Activated CD8-positive, alpha-beta memory T cell treated with anti-CD3 and anti-CD28 coated beads, Interleukin-2, amount 10 ng/mL, durations not matched to agents 7 days and 5 days (primary cell): Measurements from ENCODE around the gene ZNF609. TPM values are rescaled to one million over a fixed set of nuclear protein-coding genes. Genes with fewer than 3 reads are reported as not detected.

Experiments used
- ATAC-seq: fragments of 150-1000 bp; cut with Tn5 transposase; one replicate; pipeline ENCODE4 v1.10.0; 2021; ENCODE audit warnings: moderate library complexity
- CTCF ChIA-PET: fragments of 350-600 bp; sonication (Branson Sonifier 250); formaldehyde crosslinking; loops from one replicate; lab custom pipeline; 2021; ENCODE audit warnings: antibody characterized with exemption; lab: Charles Lee
- DNase-seq: peaks from one replicate; pipeline ENCODE4 v3.0.0-alpha.2; 2020
- H3K27ac Mint-ChIP-seq: one replicate; pipeline ENCODE4 v1.8.0; 2021; ENCODE audit warnings: mild to moderate bottlenecking, mixed read lengths
- H3K27me3 Mint-ChIP-seq: one replicate; pipeline ENCODE4 v1.8.0; 2021; ENCODE audit warnings: mixed read lengths
- H3K36me3 Mint-ChIP-seq: one replicate; pipeline ENCODE4 v1.8.0; 2021; ENCODE audit warnings: mild to moderate bottlenecking, mixed read lengths
- H3K4me1 Mint-ChIP-seq: one replicate; pipeline ENCODE4 v1.8.0; 2021; ENCODE audit warnings: mixed read lengths
- H3K4me3 Mint-ChIP-seq: one replicate; pipeline ENCODE4 v1.8.0; 2021; ENCODE audit warnings: mild to moderate bottlenecking, moderate library complexity, mixed read lengths
- H3K9me3 Mint-ChIP-seq: one replicate; pipeline ENCODE4 v1.8.0; 2022; ENCODE audit warnings: low read depth, mixed read lengths
- total RNA-seq, 2 experiments: library from RNA; stranded (reverse); gene quantifications; one replicate each; pipeline ENCODE4 v1.2.3, GENCODE V29; 2021

The ZNF609 gene
- total RNA-seq, 2 experiments from 2014 or later = 36.8 to 47.5 TPM

DNA sequence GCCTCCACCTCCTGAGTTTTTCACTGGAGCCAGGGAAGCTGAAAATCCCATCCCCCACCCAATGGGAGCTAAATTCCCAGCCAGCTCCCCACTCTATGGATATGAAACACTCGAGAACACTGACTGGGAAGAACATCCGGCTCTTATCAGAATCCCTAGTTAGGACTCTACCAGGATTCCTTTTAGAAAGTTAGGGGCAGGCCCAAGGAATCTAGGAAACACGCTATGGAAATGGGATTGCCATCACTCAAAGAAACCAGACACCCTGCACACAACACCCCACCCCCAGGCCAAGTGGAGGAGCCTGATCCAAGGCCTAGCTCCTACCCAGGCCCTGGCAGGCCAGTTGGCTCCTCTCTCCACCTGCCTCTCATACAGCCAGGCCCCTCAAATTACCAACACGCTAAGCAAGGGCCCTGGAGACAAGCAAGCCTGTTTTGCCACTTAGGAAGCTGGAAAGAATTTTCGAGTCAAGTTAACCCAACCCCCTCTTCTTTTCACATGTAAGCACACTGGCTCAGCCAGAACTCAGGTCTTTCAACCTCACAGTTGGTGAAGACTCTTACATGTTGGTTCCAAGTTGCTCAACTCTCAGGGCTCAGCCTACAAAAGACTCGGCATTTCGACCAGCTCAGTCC lies 239.5 kb downstream of the ZNF609 start:
- Mint-ChIP-seq H3K27me3 (no peaks in the 10 kb centered on the region), H3K27ac (no peak overlapping the region), H3K36me3 (peaks cover 8% of the 10 kb centered on the region), H3K4me1 (peaks cover 57% of the 10 kb centered on the region), H3K4me3 (no peak overlapping the region), H3K9me3 (no peaks in the 10 kb centered on the region)
- ATAC-seq = no peak
- DNase-seq = no peak
- CTCF ChIA-PET = interaction anchor here (0.8 kb wide), 1 partner anchor 28 kb away, joined by 5 read pairs; no protein-coding TSS in a partner anchor

DNA sequence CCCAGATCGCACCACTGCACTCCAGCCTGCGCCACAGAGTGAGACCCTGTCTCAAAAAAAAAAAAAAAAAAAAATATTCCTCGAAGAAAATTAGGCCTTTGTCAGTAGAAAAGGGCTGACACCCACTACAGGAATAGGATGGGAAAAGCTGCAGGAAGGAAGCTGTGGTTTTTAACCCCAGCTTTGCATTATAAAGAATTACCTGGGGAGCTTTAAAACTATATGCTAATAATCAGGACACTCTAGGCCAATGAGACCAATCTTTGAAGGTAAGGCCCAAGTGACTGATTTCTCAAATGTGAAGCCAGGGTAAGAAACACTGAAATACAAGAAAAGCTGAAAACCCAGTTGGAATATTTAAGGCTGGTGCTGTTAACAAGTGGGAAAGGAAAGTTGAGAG lies 240.7 kb downstream of the ZNF609 start:
- Mint-ChIP-seq H3K36me3 (peaks cover 8% of the 10 kb centered on the region), H3K4me3 (peak overlapping the region; percentile 78), H3K27me3 (no peaks in the 10 kb centered on the region), H3K4me1 (peaks cover 57% of the 10 kb centered on the region), H3K27ac (peak overlapping the region; percentile 16), H3K9me3 (no peaks in the 10 kb centered on the region)
- no peak for ATAC-seq
- no peak for DNase-seq
- CTCF ChIA-PET = interaction anchor here (0.7 to 1.3 kb wide), 4 partner anchors 13 to 491 kb away, joined by 3 to 5 read pairs (median 3); no protein-coding TSS in a partner anchor

DNA sequence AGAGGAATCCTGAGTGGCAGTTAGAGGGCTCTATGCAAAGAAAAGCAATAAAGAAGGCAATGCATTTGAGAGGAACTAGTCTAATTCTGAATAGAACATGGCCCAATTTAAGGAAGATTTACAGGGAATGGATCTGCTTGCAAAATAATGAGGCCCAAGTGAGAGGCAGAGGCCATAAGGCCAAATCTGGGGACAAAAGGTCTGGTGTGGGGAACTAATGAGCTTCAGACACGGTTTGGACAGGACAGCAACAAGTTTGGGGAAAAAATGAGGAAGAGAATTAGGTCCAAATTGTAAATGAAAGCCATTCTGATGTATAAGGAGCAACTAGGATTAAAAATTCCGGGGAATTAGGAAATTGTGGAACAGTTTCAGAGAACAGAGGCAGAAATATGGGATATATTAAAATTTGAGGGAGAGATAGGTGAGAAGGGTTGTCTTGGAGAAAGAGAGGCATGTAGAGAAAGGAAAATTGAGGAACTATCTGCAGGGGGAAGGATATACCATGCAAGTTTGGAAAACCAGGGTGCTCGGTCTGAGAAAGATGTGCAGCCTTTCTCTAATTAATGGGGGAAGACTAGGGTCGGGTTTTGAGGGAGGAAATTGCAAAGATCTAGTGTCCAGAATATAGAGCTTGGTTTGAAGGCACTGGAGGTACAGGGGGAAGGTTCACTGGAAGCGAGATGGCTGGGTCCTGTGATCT lies 241.3 kb downstream of the ZNF609 start:
- H3K4me1 Mint-ChIP-seq = peaks cover 57% of the 10 kb centered on the region
- ATAC-seq (no peak), DNase-seq (no peak)
- peak overlapping the region; percentile 57 for H3K27ac Mint-ChIP-seq
- H3K27me3 Mint-ChIP-seq = no peaks in the 10 kb centered on the region
- H3K4me3 Mint-ChIP-seq = peak overlapping the region; percentile 78
- peaks cover 8% of the 10 kb centered on the region for H3K36me3 Mint-ChIP-seq
- H3K9me3 Mint-ChIP-seq = no peaks in the 10 kb centered on the region
- CTCF ChIA-PET = interaction anchor here (0.7 to 1.3 kb wide), 4 partner anchors 13 to 491 kb away, joined by 3 to 5 read pairs (median 3); no protein-coding TSS in a partner anchor

DNA sequence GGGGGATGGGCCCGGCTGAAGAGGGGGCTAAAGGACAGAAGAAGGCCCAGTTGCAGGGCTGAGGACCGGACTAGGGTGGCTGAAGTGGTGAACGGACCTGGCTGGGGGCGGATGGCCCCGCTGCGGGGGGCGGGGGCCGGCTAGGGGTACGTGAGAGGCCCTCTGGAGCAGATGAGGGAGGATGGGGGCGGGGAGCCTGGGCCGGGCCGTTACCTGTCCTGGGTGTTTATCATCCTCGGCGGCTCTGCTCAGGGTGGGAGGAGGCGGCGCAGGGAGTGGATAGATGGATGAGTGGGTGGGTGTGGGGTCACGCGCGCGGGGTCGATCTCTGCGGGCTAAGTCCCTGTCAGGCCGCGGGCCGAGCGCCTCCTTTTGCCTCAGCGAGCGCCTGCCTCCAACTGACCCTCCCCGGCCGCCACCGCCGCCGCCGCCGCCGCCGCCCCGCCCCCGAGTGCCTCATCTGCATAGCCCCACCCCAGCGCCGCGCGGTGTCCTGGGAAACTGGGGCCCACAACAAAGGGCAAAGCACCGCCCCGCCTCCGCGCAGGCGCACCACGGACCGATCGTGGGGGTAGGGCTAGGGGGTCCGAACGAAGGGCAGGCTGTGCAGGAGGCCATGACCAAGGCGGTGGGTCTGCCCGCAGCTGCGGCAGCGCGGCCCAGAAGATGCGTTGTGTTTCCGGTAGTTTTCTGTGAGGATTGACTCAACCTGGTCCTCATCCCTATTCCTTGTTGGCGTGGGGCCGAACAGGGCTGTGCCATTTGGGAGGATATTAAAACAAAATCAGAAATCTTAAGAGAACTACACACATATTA lies 242.6 kb downstream of the ZNF609 start:
- CTCF ChIA-PET = interaction anchor here (1.4 kb wide), 1 partner anchor 16 kb away, joined by 3 read pairs; no protein-coding TSS in a partner anchor
- peak; percentile 96 for ATAC-seq
- H3K4me1 Mint-ChIP-seq = peaks cover 52% of the 10 kb centered on the region

DNA sequence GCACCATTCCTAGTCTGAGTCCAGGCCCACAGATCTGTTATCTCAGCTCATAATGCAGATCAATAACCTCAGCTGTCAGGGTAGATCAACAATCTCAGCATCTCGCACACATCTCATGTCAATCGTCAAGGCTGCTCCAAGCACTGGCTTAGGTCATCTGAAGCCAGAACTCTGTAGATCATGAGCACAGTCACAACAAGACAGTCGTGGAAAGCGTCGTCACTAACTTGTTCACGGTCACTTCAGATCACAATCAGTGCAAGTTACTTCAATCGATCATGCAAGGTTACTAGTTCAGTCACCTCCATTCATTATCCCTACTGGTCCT lies 243.2 kb downstream of the ZNF609 start:
- Mint-ChIP-seq H3K27me3 (no peaks in the 10 kb centered on the region), H3K4me1 (peaks cover 46% of the 10 kb centered on the region), H3K27ac (peak overlapping the region; percentile 57), H3K36me3 (peaks cover 8% of the 10 kb centered on the region), H3K9me3 (no peaks in the 10 kb centered on the region), H3K4me3 (peak overlapping the region; percentile 78)
- CTCF ChIA-PET = interaction anchor here (1.4 kb wide), 1 partner anchor 17 kb away, joined by 3 read pairs; no protein-coding TSS in a partner anchor
- ATAC-seq (no peak), DNase-seq (no peak)

More for the DNA sequence above, 242.6 kb downstream of the ZNF609 start:
- peak; percentile 97 for DNase-seq
- Mint-ChIP-seq H3K4me3 (peak overlapping the region; percentile 78), H3K9me3 (no peaks in the 10 kb centered on the region), H3K27ac (peak overlapping the region; percentile 57), H3K27me3 (no peaks in the 10 kb centered on the region), H3K36me3 (peaks cover 8% of the 10 kb centered on the region)

DNA sequence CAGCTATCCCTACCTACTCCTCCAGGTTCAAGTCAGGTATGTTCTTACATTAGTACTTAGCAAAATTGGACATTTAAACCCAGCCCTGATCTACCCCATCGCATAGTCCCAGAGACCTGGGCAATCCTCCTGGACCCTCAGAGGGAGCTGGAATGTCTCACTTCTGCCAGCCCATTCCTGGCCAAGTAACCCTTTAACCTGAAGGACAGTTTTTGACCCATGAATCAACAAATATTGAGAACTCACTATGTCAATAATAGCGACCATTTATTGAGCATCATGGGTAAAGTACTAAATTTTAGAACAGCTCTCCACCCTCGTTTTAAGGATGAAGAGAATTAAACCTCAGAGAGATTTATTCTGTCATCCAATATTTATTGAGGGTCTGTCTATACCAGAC lies 244.6 kb downstream of the ZNF609 start:
- no peak for ATAC-seq
- no peak for DNase-seq
- Mint-ChIP-seq H3K4me3 (no peak overlapping the region), H3K9me3 (no peaks in the 10 kb centered on the region), H3K4me1 (peaks cover 34% of the 10 kb centered on the region), H3K27me3 (no peaks in the 10 kb centered on the region), H3K36me3 (peaks cover 8% of the 10 kb centered on the region), H3K27ac (no peak overlapping the region)
- CTCF ChIA-PET = interaction anchor here (0.6 to 1.5 kb wide), 5 partner anchors 15 to 76 kb away, joined by 3 to 5 read pairs (median 4); no protein-coding TSS in a partner anchor

DNA sequence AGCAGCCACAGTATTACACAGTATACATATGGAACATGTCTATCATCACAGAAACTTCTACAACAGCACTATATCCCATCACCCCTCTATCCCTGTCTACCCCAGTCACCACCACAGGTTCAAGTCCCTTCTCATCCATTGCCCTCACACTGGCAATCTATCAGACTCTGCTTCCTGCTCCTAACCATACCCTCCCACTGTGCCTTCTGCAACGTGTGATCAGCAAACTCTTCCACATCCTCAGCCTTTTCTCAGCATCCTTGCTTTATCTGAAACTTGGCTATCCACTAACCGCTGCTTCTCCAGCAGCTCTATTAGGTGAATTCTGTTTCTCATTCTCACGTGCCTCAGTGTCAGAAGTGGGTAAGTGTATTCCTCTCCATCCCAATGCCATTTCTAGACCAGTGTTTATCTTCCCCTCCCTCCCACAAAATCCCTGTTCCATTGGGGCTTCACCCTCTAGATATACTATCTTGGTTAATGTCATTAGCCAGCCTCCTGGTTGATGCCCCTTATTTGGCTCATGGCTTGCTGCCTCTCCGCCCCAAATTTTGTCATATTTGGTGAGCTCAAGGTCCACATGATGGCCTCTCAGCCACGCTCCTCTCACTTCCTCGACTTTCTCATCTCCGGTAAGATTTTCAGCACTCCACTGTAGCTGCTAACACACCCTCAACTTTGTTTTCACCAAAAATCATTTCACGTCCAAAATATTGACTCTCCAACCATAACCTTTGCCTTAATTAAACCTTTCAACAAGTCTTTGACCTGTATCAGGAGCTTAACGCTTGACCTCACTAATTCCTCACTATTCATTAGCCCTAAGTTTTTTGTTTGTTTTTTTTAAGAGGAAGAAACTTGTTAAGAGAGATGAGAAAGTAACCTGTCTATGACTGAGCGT lies 245.9 kb downstream of the ZNF609 start:
- Mint-ChIP-seq H3K27ac (no peak overlapping the region), H3K4me3 (no peak overlapping the region), H3K27me3 (no peaks in the 10 kb centered on the region), H3K9me3 (no peaks in the 10 kb centered on the region), H3K36me3 (no peaks in the 10 kb centered on the region), H3K4me1 (peaks cover 22% of the 10 kb centered on the region)
- no peak for DNase-seq
- ATAC-seq = no peak
- CTCF ChIA-PET = interaction anchor here (1.0 to 1.5 kb wide), 3 partner anchors 14 to 22 kb away, joined by 3 to 5 read pairs (median 4); no protein-coding TSS in a partner anchor

DNA sequence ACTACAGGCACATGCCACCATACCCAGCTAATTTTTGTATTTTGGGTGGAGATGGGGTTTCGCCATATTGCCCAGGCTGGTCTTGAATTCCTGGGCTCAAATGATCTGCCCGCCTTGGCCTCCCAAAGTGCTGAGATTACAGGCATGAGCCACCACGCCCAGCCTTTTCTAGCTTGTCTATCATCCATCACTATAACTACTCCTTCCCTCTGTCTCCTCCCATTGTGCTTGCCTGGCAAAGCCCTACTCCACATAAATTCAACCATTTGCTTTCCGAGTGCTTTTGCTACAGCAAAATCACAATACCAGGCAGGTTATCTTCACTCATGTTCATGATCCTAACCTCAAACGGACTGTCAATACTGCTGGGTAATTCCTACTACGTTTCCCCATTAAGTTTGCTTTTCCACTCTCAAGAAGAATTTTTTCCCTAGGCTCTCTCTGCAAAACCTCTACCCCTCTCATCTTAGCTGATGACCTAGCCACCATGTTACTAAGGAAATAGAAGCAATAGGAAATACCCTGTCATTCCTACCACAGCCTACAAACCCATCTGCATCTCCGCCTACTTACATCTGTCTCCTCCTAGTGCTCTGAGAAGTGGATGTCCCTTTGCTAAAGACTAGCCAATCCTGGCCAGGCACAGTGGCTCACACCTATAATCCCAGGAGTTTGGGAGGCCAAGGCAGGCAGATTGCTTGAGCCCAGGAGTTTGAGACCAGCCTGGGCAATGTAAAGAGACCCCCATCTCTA lies 250.5 kb downstream of the ZNF609 start:
- ATAC-seq (no peak), DNase-seq (no peak)
- Mint-ChIP-seq H3K36me3 (no peaks in the 10 kb centered on the region), H3K4me3 (no peak overlapping the region), H3K9me3 (no peaks in the 10 kb centered on the region), H3K27me3 (no peaks in the 10 kb centered on the region), H3K4me1 (no peaks in the 10 kb centered on the region), H3K27ac (no peak overlapping the region)
- CTCF ChIA-PET = interaction anchor here (0.7 kb wide), 1 partner anchor 145 kb away, joined by 4 read pairs; no protein-coding TSS in a partner anchor

DNA sequence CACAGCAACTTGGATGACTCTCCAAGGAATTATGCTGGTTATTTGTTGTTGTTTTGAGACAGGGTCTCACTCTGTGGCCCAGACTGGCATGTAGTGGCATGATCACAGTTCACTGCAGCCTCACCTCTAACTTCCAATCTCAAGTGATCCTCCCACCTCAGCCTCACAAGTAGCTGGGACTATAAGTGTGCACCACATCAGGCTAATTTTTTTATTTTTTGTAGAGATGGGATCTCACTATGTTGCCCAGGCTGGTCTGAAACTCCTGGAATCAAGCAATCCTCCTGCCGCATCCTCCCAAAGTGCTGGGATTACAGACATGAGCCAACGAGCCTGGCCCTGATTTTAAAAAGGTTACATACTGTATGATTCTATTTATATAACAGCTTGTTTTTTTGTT lies 252.0 kb downstream of the ZNF609 start:
- Mint-ChIP-seq H3K27me3 (no peaks in the 10 kb centered on the region), H3K36me3 (no peaks in the 10 kb centered on the region), H3K4me1 (no peaks in the 10 kb centered on the region), H3K9me3 (no peaks in the 10 kb centered on the region), H3K27ac (no peak overlapping the region), H3K4me3 (no peak overlapping the region)
- no peak for ATAC-seq
- no peak for DNase-seq
- CTCF ChIA-PET = interaction anchor here (0.7 kb wide), 1 partner anchor 16 kb away, joined by 3 read pairs; no protein-coding TSS in a partner anchor

DNA sequence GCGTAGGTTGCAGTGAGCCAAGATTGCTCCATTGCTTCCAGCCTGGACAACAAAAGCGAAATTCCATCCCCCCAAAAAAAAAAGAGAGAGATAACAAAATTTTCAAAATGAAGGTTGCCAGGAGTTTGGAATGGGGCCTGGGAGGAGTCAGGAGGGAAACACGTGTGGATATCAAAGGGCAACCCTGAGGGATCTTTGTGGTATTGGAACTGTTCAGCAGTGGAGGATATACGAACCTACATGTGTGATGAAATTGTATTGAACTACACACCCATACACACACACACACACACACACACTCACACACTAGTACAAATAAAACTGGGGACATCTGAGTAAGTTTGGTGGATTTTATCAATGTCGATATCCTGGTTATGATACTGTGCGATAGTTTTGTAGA lies 253.2 kb downstream of the ZNF609 start:
- Mint-ChIP-seq H3K4me3 (no peak overlapping the region), H3K36me3 (no peaks in the 10 kb centered on the region), H3K4me1 (no peaks in the 10 kb centered on the region), H3K27me3 (no peaks in the 10 kb centered on the region), H3K27ac (no peak overlapping the region), H3K9me3 (no peaks in the 10 kb centered on the region)
- no peak for ATAC-seq
- CTCF ChIA-PET = no interaction called here
- no peak for DNase-seq

DNA sequence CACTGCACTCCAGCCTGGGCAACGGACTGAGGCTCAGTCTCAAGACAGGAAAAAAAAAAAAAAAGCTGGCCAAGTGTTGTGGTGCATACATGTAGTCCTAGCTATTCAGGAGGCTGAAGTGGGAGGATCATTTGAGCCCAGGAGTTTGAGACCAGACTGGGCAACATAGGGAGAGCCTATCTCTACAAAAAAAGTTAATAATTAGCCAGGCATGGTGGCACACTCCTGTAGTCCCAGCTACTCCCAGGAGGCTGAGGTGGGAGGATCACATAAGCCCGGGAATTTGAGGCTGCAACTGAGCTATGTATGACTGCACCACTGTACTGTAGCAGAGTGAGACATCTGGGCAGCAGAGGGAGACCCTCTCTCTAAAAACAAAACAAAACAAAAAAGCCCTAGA lies 256.1 kb downstream of the ZNF609 start:
- Mint-ChIP-seq H3K9me3 (no peaks in the 10 kb centered on the region), H3K4me1 (no peaks in the 10 kb centered on the region), H3K4me3 (no peak overlapping the region), H3K27me3 (no peaks in the 10 kb centered on the region), H3K36me3 (no peaks in the 10 kb centered on the region), H3K27ac (no peak overlapping the region)
- no peak for ATAC-seq
- CTCF ChIA-PET = interaction anchor here (0.7 to 5.3 kb wide), 4 partner anchors 11 to 567 kb away, joined by 3 to 23 read pairs (median 4); no protein-coding TSS in a partner anchor
- no peak for DNase-seq

DNA sequence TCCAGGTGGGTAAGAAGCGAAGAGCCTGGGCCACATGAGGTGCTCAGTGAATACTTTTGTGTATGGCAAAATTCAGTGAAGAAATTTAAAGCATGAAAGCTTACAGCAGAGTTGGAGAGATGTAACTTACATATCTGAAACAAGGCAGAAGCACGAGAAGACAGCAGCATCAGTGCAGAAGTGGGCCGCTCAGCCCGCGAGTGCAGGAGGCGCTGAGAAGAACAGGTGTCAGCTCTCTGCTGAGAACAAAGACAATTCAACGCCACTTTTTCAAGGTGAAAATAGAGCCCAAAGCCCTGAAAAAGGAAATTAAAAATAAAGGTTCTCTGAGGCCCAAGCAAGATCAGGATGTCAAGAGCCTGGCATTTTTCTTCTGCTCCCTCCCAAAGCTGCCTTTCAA lies 256.8 kb downstream of the ZNF609 start:
- no peaks in the 10 kb centered on the region for H3K9me3 Mint-ChIP-seq
- H3K27me3 Mint-ChIP-seq = no peaks in the 10 kb centered on the region
- no peak overlapping the region for H3K27ac Mint-ChIP-seq
- H3K4me3 Mint-ChIP-seq = no peak overlapping the region
- CTCF ChIA-PET = interaction anchor here (0.9 to 5.3 kb wide), 4 partner anchors 9 to 52 kb away, joined by 3 to 23 read pairs (median 3); no protein-coding TSS in a partner anchor
- ATAC-seq (no peak), DNase-seq (no peak)
- no peaks in the 10 kb centered on the region for H3K36me3 Mint-ChIP-seq
- no peaks in the 10 kb centered on the region for H3K4me1 Mint-ChIP-seq
